ENCODE data around the gene FBXW11. TPM values are rescaled to one million over a fixed set of nuclear protein-coding genes. Genes with fewer than 3 reads are reported as not detected.

FBXW11 gene
- 24.9 TPM for polyA plus RNA-seq (2012; ENCODE audit: missing spikeins)

DNA sequence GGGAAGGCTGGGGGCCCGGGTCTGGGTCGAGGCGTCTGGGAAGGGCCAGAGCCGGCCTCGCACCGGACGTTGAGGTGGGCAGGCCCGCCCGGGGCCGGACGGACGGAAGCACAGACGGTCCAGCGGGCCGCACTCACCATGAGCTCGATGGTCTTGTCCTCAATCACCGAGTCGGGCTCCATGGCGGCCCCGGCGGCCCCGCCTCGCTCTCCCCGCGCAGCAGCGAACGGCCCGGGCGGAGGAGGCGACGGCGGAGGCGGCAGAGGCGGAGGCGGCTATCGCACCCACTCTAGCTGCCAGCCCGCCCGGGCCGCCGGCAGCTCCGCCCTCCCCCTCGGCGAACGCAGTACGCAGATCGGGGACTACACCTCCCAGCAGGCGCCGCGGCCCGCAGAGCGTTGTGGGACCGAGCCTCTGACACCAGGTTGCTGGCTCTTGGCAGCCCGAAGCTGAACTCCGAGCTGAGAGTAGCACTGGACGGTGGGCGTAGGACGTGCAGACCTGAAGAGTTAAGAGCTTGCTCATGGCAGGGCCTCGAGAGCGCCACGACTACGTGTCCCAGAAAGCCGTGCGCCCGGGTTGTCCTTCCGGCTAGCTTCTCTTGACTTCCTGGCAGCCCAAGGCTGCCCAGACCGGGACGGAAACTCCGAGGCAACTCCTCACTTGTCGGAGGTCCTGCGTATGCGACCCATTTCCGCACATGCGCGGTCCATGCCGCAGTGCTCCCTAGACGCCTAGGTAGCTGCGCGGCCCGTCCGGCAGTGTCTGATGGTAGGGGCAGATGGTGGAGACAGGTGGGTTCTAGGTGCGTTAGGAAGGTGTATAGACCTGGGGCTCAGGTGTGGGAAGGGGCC, at the start of gene FBXW11:
Gene FBXW11 (minus strand): TSS at position 318 of the 854 bp plus-strand sequence. CDS start 136 bp downstream, at position 182.
- FAIRE-seq (peak; percentile 98), DNase-seq (ENCODE audit: insufficient read length) (peak; percentile 87)
- peak; percentile 95 for TF ChIP-seq POLR2AphosphoS5 (IDR thresholded peaks at IDR 0.05; ENCODE audit: low read depth, low read length)
- peak; percentile 73; the same call in 1 of the 2 replicates for TF ChIP-seq TAF1 (IDR thresholded peaks at IDR 0.05; ENCODE audit: borderline replicate concordance, low read depth, low read length)
- peak; percentile 90; the same call in 1 of the 2 replicates for TF ChIP-seq POLR2A (IDR thresholded peaks at IDR 0.05; ENCODE audit: low read depth, low read length)

DNA sequence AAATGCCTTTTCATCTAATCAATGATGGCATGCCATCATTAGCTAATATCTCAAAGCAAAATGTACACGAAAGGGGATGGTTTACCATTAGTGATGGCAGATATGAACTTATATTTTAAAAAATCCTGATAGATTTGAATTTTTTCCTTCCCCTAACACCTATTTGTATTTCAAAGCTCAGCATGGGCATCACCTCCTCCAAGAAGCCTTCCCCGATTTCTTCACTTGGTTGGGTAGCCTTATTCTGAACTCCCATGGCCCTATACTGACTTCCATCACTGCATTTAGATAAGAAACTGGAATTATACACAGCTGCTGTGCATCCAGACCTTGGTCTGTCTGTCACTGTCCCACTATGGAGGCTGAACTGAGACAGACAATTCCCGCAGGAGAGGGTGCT, 49.6 kb upstream of the FBXW11 start:
- FAIRE-seq, result no peak

DNA sequence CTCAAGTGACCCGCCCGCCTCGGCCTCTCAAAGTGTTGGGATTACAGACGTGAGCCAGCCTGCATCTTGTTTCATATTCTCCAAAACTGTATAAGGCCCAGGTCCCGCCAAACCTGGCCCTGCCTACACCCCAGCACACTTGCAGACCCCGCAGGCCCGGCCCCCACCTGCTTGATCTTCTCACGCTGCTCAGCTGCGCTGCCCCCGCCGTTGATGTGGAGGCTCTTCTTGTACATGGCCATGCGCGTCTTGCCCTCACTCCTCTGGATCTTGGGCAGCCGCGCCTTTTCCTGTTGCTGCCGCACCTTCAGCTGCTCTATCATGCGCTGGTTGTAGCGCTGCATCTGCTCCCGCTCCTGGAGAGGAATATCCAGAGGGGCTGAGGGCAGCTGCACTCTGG, 49.0 kb upstream of the FBXW11 start:
- no peak for TF ChIP-seq POLR2A (IDR thresholded peaks at IDR 0.05; ENCODE audit: low read depth, low read length)
- no peak for TF ChIP-seq TAF1 (IDR thresholded peaks at IDR 0.05; ENCODE audit: borderline replicate concordance, low read depth, low read length)
- TF ChIP-seq POLR2AphosphoS5 (IDR thresholded peaks at IDR 0.05; ENCODE audit: low read depth, low read length), result no peak
- DNase-seq (ENCODE audit: insufficient read length) (no peak), FAIRE-seq (no peak)

More for the DNA sequence above, 49.6 kb upstream of the FBXW11 start:
- TF ChIP-seq POLR2AphosphoS5 (IDR thresholded peaks at IDR 0.05; ENCODE audit: low read depth, low read length), result no peak
- no peak for TF ChIP-seq POLR2A (IDR thresholded peaks at IDR 0.05; ENCODE audit: low read depth, low read length)
- no peak for TF ChIP-seq TAF1 (IDR thresholded peaks at IDR 0.05; ENCODE audit: borderline replicate concordance, low read depth, low read length)
- no peak for DNase-seq (ENCODE audit: insufficient read length)

DNA sequence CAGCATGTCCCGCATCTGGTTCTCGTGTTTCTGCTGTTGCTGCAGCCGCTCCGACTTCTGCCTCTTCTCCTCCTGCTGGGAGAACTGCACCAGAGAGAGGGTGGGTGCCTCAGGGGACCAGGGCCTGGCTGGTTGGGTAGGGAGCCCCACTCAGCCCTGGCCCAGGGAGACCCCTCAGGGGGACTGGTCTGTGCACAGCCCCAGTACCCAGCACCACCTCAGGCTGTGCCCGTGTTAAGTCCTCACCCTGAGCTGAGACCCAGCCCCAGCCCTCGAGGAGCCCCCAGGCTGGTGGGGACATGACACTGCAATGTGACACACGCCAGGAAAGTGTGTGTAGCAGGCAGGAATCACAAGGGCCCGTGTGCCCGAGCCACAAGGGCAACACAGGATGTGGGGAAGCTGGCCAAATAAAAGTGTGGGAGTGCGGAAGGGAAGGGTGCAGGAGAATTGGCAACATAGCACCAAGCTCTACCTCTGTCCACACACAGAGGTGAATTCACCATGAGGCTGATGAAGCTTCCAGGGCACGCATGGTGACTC, 48.2 kb upstream of the FBXW11 start:
- no peak for FAIRE-seq
- DNase-seq (ENCODE audit: insufficient read length), result no peak
- TF ChIP-seq TAF1 (IDR thresholded peaks at IDR 0.05; ENCODE audit: borderline replicate concordance, low read depth, low read length), result no peak
- TF ChIP-seq POLR2AphosphoS5 (IDR thresholded peaks at IDR 0.05; ENCODE audit: low read depth, low read length), result no peak
- TF ChIP-seq POLR2A (IDR thresholded peaks at IDR 0.05; ENCODE audit: low read depth, low read length), result no peak

DNA sequence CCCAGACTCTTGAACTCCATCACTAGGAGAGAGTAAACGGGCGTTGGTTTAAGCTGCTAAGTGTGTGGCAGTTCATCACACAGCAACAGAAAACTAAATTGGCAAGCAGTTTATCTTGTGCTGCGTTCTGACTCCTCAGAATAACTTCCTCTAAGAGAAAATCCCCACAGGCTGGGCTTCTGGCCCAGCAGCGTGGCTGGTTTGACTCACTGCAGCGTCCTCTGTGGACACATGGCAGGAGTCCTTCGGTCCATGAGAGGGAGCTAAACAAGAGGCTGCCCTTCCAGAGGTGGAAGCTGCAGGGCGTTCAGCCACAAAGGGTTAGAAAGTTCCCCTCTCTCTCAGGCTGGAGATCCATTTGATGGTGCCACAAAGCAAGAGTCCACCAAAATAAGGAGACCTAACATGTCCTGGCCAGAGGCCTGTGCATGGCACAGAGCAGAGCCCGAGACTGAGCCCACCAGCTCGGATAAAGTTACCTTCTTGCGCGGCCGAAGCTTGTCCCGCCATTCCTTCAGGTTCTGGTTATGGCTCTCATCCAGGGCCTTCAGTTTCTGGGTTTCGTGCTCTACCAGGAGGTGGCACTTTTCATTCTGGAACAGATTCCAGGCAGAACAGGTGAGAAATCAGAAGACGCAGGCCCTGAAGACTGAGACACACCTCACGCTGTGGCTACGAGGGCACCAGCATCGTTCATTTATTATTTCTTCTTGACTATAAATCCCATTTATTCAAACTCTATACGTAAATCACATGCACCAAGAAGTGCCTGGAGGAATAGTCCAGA, 46.2 kb upstream of the FBXW11 start:
- FAIRE-seq, result no peak
- no peak for DNase-seq (ENCODE audit: insufficient read length)
- TF ChIP-seq TAF1 (IDR thresholded peaks at IDR 0.05; ENCODE audit: borderline replicate concordance, low read depth, low read length) (no peak), POLR2AphosphoS5 (IDR thresholded peaks at IDR 0.05; ENCODE audit: low read depth, low read length) (no peak), POLR2A (IDR thresholded peaks at IDR 0.05; ENCODE audit: low read depth, low read length) (no peak)

DNA sequence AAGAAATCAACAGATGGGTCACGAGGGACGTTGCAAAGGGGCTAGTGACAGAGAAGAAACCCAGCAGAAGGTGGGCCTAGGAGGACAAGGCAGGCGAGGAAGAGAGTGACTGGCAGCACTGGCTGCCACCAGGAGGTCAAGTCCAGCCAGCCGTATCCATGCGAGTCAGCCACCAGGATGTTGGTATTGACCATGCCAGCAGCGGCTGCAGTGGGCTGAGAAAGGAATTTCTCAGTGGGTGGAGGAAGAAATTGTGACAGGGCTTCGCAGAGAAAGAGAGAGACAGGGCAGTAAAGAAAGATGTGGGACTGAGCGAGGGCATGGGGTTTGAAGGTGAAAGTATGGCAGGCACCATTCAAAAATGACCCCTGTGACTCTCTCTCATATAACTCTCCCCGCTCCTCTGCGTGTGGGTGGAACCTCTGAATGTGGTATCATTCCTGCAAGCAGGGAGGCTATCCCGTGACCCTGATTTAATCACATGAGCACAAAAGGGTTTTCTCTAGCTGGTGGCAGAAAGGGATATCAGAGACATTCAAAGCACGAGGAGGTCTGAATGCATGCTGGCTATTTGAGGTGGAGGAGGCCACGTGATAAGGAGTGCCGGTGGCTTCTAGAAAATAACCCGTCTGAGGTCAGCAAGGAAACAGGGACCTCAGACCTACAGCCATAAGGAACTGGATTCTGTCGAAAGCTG, 45.4 kb upstream of the FBXW11 start:
- TF ChIP-seq POLR2AphosphoS5 (IDR thresholded peaks at IDR 0.05; ENCODE audit: low read depth, low read length) (no peak), POLR2A (IDR thresholded peaks at IDR 0.05; ENCODE audit: low read depth, low read length) (no peak), TAF1 (IDR thresholded peaks at IDR 0.05; ENCODE audit: borderline replicate concordance, low read depth, low read length) (no peak)
- DNase-seq (ENCODE audit: insufficient read length), result no peak
- FAIRE-seq, result no peak

DNA sequence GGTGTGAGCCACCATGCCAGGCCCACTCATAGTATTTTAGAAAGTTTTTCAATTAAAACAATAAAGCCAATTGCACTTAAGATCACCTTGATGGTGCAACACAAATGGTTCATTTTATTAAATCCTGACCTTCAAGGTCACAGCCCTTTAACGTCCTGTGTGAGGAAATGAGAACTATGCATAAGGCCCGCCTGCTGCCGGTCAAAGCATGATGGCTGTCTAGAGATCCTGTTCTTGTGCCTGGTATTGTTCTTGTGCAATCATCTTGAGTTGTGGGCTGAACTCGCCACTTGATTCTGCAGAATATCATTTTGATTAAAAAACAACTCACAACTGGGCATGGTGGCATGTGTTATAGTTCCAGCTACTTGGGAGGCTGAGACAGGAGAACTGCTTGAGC, 43.6 kb upstream of the FBXW11 start:
- TF ChIP-seq TAF1 (IDR thresholded peaks at IDR 0.05; ENCODE audit: borderline replicate concordance, low read depth, low read length) (no peak), POLR2AphosphoS5 (IDR thresholded peaks at IDR 0.05; ENCODE audit: low read depth, low read length) (no peak), POLR2A (IDR thresholded peaks at IDR 0.05; ENCODE audit: low read depth, low read length) (no peak)
- no peak for FAIRE-seq
- DNase-seq (ENCODE audit: insufficient read length), result no peak

DNA sequence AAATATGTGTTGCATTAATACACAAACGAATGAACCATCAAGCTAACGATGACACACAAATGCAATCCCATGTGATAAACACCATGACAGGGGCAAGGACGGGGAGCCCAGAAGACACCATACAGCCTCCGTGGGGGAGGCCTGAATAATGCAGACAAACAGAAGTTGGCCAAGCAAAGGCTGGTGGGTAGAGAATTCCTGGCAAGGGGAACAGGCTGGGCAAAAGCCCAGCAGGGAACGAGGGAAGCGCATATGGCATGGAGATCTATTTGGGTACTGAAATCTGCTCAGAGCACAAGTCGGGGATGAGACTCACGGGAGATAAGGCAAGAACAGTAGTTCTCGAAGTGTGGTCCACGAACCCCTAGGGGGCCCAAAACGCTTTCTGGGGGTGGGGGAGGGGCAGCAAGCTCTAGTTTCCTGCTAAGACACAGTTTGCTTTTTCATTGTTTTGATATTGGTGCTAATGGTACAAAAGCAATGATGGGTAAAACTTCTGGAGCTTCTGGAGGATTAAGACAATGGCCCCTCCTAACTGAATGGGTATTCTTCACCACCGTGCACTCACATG, 42.9 kb upstream of the FBXW11 start:
- FAIRE-seq (no peak), DNase-seq (ENCODE audit: insufficient read length) (no peak)
- TF ChIP-seq TAF1 (IDR thresholded peaks at IDR 0.05; ENCODE audit: borderline replicate concordance, low read depth, low read length) (no peak), POLR2AphosphoS5 (IDR thresholded peaks at IDR 0.05; ENCODE audit: low read depth, low read length) (no peak), POLR2A (IDR thresholded peaks at IDR 0.05; ENCODE audit: low read depth, low read length) (no peak)

DNA sequence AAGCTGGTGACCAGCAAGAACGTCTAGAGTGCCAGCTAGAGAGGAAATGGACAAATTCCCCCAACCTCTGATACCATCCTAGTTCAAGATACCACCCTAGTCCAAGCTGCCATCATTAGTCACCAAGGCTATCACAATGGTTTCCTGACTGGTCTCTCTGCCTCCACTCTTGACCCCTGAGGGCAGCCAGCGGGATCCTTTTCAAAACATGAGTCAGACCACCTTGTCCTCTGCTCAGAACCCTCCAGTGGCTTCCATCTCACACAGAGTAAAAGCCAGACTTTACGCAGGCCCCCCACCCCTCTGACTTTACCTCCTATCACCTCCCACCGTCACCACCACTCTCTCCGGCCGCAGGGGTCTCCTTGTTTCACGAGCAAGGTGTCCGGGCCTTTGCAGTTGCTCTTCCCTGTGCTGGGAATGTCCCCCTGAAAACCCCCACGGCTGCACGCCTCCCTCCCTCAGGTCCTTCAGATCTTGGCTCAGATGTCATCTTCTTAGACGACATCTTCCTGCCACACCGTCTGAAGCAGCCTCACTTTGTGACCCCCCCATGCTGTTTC, 42.2 kb upstream of the FBXW11 start:
- no peak for DNase-seq (ENCODE audit: insufficient read length)
- no peak for FAIRE-seq
- TF ChIP-seq POLR2AphosphoS5 (IDR thresholded peaks at IDR 0.05; ENCODE audit: low read depth, low read length), result no peak
- TF ChIP-seq TAF1 (IDR thresholded peaks at IDR 0.05; ENCODE audit: borderline replicate concordance, low read depth, low read length), result no peak
- no peak for TF ChIP-seq POLR2A (IDR thresholded peaks at IDR 0.05; ENCODE audit: low read depth, low read length)

DNA sequence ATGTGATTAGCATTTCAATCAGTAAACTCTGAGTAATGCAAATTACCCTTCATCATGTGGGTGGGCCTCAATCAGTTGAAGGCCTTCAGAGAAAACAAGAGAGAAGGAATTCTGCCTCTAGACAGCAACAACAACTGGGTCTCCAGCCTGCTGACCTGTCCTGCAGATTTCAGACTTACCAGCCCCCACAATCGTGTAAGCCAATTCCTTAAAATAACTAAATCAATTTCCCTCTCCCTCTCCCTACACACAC, 41.7 kb upstream of the FBXW11 start:
- TF ChIP-seq POLR2AphosphoS5 (IDR thresholded peaks at IDR 0.05; ENCODE audit: low read depth, low read length), result no peak
- TF ChIP-seq TAF1 (IDR thresholded peaks at IDR 0.05; ENCODE audit: borderline replicate concordance, low read depth, low read length), result no peak
- no peak for TF ChIP-seq POLR2A (IDR thresholded peaks at IDR 0.05; ENCODE audit: low read depth, low read length)
- DNase-seq (ENCODE audit: insufficient read length) (no peak), FAIRE-seq (no peak)

Measured in GM12892 (cell line).